HL-60/S4 treated with phorbol 12-myristate 13-acetate at 8.2 ng/mL for 4 days and 3 days (cell line): ENCODE results near the gene TTL.
"Not testable (repeated sequence)": the region's sequence is repeated elsewhere in the genome, so short reads cannot be mapped to it uniquely, and the experiment has no call there.

Experiments used
- in situ Hi-C: fragments of 300-500 bp; cut with MboI; formaldehyde crosslinking; loops from 2 replicates; pipeline ENCODE4 v1.15.0; 2022; ENCODE audit warnings: low sequenced_read_pairs

TTL gene

DNA sequence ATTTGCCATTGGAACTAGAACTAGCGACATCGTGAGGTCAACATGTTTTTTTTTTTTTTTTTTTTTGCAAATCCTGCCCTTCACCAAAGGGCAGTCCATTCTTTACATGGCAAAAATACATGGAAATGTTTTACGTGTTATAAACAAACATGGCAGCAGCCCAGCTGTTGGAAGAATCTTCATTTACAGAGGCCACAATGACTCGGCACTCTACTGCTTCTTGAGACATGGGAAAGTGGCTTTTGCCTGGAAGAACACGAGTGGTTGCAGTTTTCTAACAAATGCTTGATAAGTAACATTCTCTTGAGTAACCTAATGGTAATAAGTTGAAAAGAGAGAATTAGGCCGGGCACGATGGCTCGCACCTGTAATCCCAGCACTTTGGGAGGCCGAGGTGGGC lies 37.5 kb downstream of the TTL start:
- in situ Hi-C loops: no loop called here

DNA sequence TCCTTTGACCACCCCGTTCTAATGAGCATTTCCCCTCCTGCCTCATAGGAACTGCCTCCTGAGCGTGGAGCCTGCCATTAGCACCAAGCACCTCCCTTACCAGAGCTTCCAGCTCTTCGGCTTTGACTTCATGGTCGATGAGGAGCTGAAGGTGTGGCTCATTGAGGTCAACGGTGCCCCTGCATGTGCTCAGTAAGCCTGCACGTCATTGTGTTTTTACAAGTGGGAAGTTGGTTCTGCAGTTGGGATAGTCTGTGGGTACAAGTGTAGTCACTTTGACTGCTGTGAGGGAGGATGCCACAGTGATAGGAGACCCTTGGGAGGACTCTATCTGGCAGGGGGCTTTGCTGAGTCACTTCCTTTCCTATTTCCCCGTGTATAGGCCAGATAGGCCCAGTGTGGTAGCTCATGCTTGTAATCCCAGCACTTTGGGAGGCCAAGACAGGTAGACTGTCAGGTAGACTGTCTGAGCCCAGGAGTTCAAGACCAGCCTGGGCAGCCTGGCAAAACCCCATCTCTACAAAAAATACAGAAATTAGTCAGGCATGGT lies 38.4 kb downstream of the TTL start:
- in situ Hi-C loops: no loop called here

DNA sequence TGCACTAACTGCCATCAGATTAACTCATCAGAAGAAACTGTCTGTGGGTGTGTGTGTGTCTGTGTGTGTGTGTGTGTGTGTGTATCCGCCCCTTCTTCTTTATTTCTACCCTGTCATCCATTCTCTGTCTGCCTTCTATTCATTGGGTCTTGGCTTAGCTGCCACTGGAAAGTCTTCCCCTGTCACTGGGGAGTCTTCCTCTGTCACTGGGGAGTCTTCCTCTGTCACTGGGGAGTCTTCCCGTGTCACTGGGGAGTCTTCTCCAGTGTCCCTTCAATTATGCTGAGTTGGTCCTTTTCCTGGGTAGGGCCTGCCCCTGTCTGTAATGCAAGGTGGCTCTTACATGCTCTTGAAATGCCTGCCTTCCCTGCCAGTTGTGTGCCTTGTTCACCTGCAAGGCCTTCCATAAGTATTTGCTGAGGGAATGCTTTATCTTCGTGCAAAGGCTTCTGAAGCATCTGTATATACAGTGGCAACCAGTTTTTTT lies 41.4 kb downstream of the TTL start:
- in situ Hi-C loops: no loop called here

DNA sequence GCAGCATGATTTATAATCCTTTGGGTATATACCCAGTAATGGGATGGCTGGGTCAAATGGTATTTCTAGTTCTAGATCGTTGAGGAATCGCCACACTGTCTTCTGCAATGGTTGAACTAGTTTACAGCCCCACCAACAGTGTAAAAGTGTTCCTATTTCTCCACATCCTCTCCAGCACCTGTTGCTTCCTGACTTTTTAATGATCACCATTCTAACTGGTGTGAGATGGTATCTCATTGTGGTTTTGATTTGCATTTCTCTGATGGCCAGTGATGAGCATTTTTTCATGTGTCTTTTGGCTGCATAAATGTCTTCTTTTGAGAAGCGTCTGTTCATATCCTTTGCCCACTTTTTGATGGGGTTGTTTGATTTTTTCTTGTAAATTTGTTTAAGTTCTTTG lies 42.3 kb downstream of the TTL start:
- in situ Hi-C loops: not testable (repeated sequence)

DNA sequence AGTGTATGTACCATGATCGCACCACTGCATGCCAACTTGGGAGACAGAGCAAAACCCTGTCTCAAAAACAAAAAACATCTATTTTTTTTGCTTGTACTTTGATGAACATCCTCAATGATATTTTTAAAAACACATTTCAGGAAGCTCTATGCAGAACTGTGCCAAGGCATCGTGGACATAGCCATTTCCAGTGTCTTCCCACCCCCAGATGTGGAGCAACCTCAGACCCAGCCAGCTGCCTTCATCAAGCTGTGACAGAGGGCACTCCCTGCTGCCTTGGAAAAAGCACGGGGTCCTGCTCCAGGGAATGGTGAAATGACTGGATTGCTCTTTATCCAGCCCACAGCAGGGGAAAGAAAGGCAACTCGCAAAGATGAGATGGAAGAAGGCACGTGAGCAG lies 46.6 kb downstream of the TTL start:
- in situ Hi-C loops: no loop called here

DNA sequence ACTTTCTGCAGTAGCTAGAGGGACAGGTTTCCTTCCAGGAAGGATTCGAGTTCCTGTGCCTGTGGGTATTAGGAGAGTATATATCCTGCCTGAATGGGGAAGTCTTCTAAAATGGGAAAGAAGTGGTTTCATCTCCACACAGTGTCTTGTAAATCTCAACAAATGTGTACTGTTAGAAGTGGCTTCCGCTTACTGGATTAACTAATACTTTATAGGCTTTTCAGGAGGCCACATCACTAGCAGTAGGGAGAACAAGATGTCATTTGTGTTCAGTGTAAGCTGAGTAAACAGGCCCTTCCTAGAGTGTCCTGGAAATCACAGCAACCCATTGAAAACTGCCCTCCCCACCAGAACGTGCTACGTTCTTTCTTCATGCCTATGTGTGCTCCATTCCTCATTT lies 47.8 kb downstream of the TTL start:
- in situ Hi-C loops: no loop called here

DNA sequence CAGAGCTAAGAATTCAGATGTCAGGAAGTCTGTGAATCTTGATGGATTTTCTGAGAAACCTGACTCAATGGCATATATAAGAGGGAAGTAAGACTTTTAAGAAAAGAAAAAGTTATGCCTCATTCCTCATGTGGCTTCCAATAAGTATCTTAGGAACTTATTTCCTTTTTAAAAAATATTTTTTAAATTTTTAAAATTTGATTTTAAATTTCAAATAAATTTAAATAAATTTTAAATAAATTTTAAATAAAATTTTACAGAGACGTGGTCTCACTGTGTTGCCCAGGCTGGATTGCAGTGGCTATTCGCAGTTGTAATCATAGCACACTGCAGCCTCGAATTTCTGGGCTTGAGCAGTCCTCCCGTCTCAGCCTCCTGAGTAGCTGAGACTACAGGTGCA lies 48.8 kb downstream of the TTL start:
- in situ Hi-C loops: no loop called here

DNA sequence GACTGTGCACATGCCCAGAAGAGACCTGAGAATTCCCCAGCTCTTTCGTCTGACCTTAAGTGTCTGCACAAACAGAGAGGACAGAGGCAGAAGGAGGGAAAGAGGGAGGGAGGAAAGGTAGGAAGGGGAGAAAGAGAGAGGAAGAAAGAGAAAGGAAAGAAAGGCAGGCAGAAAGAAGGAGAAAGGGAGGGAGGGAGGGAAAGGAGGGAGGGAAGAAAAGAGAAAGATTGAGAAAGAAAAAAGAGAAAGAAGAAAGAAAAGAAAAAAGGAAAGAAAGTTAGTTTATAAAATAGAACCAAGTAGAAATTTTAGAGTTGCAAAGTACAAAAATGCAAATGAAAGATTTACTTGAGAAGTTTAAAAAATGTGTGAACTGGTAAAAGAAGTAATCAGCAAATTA lies 52.9 kb downstream of the TTL start:
- in situ Hi-C loops: no loop called here

DNA sequence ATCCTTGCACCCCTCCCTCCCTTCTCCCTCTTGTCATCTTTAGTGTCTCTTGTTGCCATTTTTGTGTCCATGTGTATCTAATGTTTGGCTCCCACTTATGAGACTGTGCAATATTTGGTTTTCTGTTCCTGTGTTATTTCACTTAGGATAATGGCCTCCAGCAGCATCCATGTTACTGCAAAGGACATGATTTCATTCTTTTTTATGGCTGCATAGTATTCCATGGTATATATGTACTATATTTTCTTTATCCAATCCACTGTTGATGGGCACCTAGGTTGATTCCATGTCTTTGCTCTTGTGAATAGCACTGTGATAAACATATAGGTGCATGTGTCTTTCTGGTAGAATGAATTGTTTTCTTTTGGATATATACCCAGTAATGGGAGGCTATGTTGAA lies 54.7 kb downstream of the TTL start:
- in situ Hi-C loops: not testable (repeated sequence)

DNA sequence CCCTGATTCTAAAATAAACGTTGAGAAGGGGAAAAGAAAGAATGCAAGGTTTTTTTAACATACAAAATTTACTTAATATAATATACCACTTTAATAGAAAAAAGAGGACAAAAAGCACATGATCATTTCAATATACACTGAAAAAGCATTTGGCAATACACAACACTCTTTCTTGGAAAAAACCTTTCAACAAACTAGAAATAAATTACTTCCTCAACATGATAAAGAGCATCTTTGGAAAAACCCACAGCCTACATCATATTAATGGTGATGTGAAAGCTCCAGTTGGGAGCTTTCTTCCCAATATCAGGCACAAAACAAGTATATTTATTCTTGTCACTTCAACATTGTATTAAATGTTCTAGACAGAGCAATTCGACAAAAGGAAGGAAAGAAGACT lies 57.4 kb downstream of the TTL start:
- in situ Hi-C loops: no loop called here

DNA sequence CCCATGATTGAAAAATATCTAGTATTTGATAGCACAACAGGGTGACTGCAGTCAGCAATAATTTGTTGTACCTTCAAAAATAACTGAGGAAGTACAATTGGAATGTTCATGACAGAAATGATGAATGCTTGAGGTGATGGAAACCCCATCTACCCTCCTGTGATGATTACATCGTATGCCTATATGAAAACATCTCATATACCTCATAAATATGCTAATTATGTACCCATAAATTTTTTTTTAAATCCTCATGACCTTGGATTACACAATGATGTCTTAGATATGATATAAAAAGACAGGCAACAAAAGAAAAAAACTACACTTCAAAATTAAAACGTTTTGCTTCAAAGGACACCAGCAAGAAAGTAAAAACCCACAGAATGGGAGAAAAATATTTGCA lies 59.0 kb downstream of the TTL start:
- in situ Hi-C loops: no loop called here

DNA sequence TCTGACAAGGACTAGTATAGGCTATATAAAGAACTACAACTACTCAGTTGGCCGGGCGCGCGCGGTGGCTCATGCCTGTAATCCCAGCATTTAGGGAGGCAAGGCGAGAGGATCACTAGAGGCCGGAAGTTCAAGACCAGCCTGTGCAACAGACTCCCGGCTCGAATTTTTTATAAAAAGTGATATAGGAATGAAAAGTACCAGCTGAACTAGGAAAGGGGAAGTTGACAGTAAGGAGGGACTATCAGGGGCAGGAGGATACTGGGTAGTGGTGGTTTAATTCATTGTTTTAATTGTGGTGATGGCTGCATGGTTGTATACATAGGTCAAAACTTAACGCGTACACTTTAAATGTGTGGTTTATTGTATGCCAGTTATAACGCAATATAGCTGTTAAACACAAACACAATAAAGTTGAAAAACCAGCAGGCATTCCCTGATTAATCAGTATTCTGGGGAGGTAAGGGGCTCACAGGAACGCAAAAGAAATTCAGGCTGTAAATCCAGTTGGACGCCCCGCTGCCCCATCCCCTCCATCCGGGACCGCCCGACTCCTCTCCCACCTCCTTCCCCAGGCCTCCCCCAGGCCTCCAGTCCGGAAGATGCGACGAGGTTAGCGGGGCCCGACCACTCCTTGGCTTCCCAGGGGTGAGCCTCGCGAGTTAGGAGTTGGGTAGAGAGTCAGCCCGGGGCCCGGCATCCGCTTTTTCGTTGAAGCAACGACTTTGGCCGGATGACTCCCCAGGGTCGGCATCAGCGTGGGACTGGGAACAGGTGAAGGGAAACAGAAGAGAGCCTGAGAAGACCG lies 59.6 kb downstream of the TTL start:
- in situ Hi-C loops: no loop called here

DNA sequence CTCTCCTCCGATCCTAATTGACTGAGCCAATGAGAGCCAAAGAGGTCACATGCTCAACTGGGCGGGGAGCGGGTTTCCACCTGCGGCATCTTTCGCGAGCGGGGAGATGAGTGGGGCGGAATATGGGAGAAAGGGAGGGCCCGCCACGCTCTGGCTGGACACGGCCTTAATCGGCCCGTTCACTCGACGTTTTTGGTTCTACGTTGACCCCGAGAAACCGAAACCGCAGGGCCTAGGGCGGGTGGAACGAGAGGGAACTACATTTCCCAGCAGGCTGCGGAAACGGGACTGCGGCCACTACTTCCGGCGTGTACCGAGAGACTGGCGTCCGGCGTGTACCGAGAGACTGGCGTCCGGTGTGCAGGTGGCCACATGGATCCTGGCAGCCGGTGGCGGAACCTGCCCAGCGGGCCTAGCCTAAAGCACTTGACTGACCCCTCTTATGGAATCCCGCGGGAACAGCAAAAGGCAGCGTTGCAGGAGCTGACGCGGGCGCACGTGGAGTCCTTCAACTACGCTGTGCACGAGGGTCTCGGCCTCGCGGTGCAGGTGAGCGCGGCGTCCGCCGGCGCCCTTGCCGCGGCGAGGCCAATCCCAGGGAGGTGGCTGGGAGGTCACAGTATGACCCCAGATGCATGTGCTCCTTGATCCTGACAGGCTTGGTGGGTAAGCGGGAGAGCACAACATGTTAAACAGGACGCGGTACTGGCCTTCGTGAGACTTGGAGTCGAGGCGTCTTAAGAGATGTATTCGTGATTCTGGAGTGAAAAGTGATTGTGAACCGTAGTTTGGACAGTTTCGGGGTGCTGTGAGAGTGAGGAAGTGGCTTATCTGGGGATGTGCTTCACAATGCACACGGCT lies 60.4 kb downstream of the TTL start, which contains the start of gene POLR1B:
Gene POLR1B, plus strand, starts transcription at position 343 of the 861 bp plus-strand sequence. Its CDS starts 30 bp downstream, at position 373.
- in situ Hi-C loops: no loop called here

DNA sequence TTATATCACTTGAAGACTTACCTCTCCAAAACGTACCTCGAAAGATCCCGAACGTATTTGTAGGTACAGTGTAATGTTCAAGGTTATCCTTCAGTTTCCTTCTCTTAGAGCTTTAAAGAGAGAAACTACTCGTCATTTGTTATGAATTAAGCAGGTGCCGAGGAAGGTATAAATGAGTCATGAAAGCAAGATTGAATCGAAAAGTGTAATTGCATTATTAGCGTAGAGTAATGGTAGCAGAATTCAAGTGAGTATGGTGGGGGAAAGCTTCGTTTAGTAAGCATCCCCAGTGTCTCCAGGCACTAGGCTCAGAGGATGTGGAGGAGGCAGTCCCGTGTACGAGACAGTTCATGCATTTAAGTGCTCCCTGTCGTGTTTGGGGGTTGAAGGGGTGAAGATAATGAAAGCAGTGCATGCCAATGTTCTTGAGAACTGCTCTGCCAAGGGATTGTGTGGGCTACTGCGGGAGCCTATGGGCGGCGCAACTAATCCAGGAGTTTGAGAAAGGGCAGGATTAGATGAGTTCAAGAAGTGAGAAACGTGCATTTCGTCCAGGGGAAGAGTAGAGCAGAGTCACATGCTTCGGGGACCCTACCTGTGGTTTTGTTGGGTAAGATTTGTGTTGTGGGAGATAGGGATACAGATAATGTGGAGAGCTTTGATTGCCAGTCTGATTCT lies 61.2 kb downstream of the TTL start:
- in situ Hi-C loops: no loop called here

DNA sequence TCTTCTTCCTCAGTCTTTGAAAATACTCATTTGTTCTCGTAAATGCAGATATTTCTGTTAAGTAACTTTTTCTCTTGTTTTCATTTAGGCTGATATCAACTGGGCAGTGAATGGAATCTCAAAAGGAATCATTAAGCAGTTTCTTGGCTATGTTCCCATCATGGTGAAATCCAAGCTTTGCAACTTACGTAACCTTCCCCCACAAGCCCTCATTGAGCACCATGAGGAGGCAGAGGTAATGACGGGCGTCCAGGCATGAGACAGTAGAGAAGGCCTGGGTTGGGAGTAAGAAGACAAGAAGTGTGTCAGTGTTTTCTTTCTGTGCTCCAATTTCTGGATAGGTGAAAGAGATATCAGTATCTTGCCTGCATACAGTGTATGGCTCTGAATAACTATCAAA lies 65.4 kb downstream of the TTL start:
- in situ Hi-C loops: no loop called here

DNA sequence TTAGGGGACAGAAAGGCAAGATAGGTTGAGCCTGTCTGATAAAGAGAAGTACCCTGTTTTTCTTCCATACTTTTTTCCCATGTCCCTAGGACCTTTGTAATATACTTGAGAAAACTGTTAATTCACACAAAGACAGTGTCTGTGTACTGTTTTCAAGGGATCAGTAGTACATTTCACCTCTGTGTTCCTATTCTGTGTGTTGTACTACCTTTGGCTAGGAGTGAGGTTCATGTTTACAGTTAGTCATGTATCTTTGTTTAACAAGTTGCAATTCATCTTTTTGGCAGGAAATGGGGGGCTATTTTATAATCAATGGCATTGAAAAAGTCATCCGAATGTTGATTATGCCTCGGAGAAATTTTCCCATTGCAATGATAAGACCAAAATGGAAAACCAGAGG lies 67.0 kb downstream of the TTL start:
- in situ Hi-C loops: no loop called here

DNA sequence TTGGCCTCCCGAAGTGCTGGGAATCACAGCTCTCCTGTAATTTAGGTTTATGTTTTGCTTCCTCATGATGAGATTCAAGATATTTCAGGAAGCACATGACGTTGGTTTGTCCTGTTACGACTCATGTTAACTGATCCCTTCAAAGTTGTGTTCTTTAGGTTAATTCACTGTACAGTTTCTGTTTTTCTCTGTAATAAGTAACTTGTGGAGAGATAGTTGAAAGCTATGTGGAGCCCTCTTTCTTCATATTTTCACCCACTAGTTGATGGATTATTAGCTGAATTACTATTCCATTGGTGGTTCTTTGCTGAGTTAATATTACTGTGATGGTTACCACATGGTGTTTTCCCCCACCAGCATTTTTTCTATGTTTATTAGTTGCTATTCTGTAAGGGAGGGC lies 84.1 kb downstream of the TTL start:
- in situ Hi-C loops: no loop called here

DNA sequence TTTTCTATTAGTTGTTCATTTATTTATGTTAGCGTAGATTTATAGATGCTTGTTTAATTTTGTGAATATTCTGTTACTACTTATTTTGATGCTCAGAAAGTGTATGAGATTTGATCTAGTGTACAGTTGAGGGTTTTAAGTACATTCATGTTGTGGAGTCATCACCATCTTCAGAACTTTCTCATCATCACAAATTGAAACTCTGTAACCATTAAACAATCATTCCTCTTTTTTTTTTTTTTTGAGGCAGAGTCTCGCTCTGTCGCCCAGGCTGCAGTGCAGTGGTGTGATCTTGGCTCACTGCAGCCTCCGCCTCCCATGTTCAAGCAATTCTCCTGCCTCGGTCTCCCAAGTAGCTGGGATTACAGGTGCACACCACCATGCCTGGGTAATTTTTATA lies 84.6 kb downstream of the TTL start:
- in situ Hi-C loops: not testable (repeated sequence)

DNA sequence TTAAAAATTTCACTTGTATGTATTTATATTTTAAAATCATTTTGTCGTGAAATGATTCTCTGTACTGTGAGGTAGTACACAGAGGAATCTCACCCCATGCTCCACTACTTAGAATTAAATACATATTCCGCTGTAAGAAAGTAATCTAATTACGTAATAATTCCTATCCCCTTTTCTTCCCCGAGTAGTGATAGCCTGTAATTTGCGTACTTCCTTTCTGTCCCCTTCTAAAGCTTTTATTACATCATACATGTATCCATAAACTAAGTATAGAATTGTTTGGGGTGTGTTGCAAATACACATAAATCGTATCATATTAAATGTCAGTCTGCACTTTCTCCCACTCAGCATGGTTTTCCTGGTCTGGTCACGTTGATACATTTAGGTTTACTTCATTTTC lies 90.0 kb downstream of the TTL start:
- in situ Hi-C loops: no loop called here

DNA sequence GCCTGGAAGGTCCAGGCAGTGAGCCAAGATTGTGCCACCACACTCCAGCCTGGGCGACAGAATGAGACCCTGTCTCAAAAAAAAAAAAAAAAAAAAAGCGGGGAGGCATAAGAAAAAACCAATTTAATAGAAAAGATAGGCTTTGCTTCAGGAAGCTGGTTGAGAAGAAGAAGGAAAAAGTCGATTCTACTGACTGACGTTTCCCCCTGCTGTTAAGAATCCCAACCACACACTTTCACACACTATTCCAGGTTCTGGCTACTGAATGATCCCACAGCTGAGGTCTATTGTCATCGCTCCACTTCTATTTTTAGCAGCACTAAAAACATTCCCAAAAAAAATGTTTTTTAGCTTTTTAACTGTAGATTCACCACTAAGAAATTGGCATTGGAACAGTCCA lies 95.8 kb downstream of the TTL start:
- in situ Hi-C loops: no loop called here

DNA sequence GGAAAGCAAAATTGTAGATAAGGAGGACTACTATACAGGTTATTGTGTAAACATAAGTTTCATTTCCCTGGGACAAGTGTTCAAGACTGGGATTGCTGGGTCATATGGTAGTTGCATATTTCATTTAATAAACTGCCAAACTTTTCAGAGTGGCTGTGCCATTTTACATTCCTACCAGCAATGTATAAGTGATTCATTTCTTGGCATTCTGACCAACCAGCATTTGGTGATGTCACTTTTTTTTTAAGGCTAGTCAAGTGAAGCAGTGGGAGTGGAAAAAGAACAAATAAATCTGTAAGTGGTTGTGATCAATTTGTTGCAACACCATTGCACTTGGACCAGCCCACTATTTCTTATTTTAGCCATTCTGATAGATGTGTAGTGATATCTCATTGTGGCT lies 97.3 kb downstream of the TTL start:
- in situ Hi-C loops: no loop called here
